ENCODE measurements around the gene NTN5.
A peak's percentile ranks its signal among the peaks of the same experiment; 100 is the strongest.

Gene NTN5

DNA sequence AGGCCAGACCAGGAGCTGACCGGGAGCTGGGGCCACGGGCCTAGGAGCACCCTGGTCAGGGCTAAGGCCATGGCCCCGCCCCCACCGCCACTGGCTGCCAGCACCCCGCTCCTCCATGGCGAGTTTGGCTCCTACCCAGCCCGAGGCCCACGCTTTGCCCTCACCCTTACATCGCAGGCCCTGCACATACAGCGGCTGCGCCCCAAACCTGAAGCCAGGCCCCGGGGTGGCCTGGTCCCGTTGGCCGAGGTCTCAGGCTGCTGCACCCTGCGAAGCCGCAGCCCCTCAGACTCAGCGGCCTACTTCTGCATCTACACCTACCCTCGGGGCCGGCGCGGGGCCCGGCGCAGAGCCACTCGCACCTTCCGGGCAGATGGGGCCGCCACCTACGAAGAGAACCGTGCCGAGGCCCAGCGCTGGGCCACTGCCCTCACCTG, 46.9 kb downstream of the NTN5 start:
- Histone ChIP-seq H3K4me1 (ENCODE audit: insufficient read depth, insufficient read length) (peaks cover under 1% of the 10 kb centered on the region), H3K36me3 (ENCODE audit: insufficient read depth, insufficient read length, low read length) (peaks cover 15% of the 10 kb centered on the region), H3K9me3 (ENCODE audit: insufficient read depth, low read length) (no peaks in the 10 kb centered on the region), H3K9ac (ENCODE audit: insufficient read length, low read depth) (peak overlapping the region; percentile 33), H3K4me3 (ENCODE audit: insufficient read length, low read depth) (no peak overlapping the region), H3K27me3 (ENCODE audit: insufficient read depth, insufficient read length) (no peaks in the 10 kb centered on the region)
- DNase-seq (ENCODE audit: low read depth, low spot score), result no peak
- TF ChIP-seq ZNF274 (IDR thresholded peaks at IDR 0.05; ENCODE audit: low read depth, low read length) (no peak), SUZ12 (IDR thresholded peaks at IDR 0.05; ENCODE audit: extremely low read depth, insufficient read depth, insufficient read length) (no peak), YY1 (IDR thresholded peaks at IDR 0.05; ENCODE audit: insufficient read depth, insufficient read length) (no peak)

DNA sequence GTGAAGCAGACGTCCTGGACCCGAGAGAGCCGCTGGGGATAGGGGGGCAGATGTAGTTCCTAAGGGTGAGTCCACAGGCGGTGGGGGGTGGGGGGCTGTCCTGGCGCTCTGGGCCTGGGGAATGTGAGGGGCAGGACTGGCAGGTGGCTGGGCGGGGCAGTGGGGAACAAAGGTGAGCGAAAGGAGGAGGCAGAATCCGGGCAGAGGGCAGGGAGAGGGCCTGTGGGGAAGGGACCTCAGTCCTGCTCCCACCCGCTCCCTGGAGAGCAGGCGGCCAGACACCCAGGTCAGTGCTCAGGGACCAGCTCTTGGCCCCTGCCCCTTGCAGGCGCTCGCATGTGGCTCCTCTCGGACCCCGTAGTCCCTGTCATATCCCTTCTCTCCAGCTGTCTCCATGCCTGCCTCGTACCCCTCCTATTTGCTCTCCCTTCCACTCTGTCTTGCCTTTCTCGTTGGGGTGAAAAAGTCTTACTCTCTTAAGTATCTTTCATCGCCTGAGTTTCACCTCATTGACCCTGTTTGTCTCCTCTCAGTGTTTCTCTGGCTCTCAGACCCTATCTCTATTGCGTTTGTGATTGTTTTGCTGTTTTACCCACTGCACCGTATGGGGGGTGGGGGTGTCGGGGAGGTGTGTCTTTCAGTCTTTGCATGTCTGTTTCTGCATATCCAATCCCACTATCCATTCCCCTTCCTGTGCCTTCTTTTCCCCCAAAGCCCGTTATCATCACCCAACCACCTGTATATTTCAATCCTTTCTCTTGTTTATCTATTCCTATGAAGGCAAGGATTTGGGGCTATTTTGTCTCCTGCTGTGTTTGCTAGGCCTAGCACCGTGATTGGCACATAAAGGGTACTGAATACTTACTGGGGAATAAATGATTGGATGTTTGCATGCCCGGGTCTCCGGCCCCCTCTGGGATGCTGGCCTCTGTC, 47.8 kb downstream of the NTN5 start:
- peak overlapping the region; percentile 67 for H3K4me3 ChIP-seq (ENCODE audit: insufficient read length, low read depth)
- H3K9ac ChIP-seq (ENCODE audit: insufficient read length, low read depth), result peak overlapping the region; percentile 84
- no peaks in the 10 kb centered on the region for H3K9me3 ChIP-seq (ENCODE audit: insufficient read depth, low read length)
- no peaks in the 10 kb centered on the region for H3K4me1 ChIP-seq (ENCODE audit: insufficient read depth, insufficient read length)
- peaks cover 17% of the 10 kb centered on the region for H3K36me3 ChIP-seq (ENCODE audit: insufficient read depth, insufficient read length, low read length)
- DNase-seq (ENCODE audit: low read depth, low spot score), result no peak
- TF ChIP-seq YY1 (IDR thresholded peaks at IDR 0.05; ENCODE audit: insufficient read depth, insufficient read length), result no peak
- TF ChIP-seq ZNF274 (IDR thresholded peaks at IDR 0.05; ENCODE audit: low read depth, low read length), result no peak
- no peak for TF ChIP-seq SUZ12 (IDR thresholded peaks at IDR 0.05; ENCODE audit: extremely low read depth, insufficient read depth, insufficient read length)
- no peaks in the 10 kb centered on the region for H3K27me3 ChIP-seq (ENCODE audit: insufficient read depth, insufficient read length)

DNA sequence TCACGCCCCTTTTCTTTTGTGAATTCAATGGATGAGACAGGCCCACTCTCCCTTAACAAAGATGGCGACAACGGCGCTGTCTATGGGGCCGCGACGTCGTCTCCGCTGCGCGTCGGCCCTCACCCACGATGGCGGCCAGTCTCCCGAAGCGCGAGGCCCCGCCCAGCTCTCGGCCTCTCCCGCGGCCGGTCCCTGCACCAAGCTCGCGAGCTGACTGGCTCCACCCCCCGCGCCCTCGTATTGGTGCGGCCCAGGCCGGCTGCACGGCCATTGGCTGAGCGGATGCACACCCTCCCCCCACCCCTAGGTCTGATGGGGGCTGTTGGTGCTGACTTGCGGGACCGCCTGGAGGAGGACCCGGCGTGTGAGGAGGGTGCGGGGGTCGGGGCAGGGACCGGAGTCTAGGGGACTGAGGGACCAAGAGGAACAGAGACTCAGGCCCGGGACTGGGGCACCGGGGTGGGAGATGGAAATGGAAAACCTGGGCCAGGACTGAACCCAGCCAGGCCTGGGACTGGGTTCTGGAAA, 48.7 kb downstream of the NTN5 start:
- Histone ChIP-seq H3K27me3 (ENCODE audit: insufficient read depth, insufficient read length) (no peaks in the 10 kb centered on the region), H3K36me3 (ENCODE audit: insufficient read depth, insufficient read length, low read length) (peaks cover 17% of the 10 kb centered on the region), H3K4me3 (ENCODE audit: insufficient read length, low read depth) (peak overlapping the region; percentile 67), H3K9me3 (ENCODE audit: insufficient read depth, low read length) (no peaks in the 10 kb centered on the region), H3K4me1 (ENCODE audit: insufficient read depth, insufficient read length) (no peaks in the 10 kb centered on the region), H3K9ac (ENCODE audit: insufficient read length, low read depth) (peak overlapping the region; percentile 84)
- TF ChIP-seq YY1 (IDR thresholded peaks at IDR 0.05; ENCODE audit: insufficient read depth, insufficient read length), result peak; percentile 97
- TF ChIP-seq SUZ12 (IDR thresholded peaks at IDR 0.05; ENCODE audit: extremely low read depth, insufficient read depth, insufficient read length), result no peak
- TF ChIP-seq ZNF274 (IDR thresholded peaks at IDR 0.05; ENCODE audit: low read depth, low read length), result no peak
- peak; percentile 94 for DNase-seq (ENCODE audit: low read depth, low spot score)

DNA sequence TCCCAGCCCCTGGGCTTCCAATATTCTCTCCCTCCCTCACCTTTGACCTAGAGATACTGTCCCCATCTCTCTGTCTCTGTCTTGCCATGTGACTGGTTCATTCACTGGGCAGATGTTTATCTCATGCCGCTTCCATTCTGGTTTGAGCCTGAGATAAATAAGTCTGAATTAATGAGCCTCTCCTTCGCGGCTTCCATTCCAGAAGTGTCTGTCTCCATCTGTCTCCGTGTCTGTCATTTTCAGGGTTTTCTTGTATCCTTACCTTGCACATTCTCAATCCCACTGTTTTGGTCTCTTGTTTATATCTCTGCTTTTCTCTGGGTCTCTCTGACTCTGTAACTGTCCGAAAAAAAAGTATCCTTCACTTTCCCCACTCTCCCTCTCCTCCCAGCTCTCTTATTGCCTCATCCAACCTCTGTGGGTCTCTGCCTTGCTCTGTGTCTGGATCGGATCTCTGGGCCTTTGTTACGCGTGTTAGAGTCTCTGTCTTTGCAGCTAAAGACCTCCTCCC, 49.2 kb downstream of the NTN5 start:
- no peaks in the 10 kb centered on the region for H3K4me1 ChIP-seq (ENCODE audit: insufficient read depth, insufficient read length)
- no peak for DNase-seq (ENCODE audit: low read depth, low spot score)
- peaks cover 17% of the 10 kb centered on the region for H3K36me3 ChIP-seq (ENCODE audit: insufficient read depth, insufficient read length, low read length)
- no peaks in the 10 kb centered on the region for H3K9me3 ChIP-seq (ENCODE audit: insufficient read depth, low read length)
- H3K4me3 ChIP-seq (ENCODE audit: insufficient read length, low read depth), result peak overlapping the region; percentile 10
- H3K9ac ChIP-seq (ENCODE audit: insufficient read length, low read depth), result peak overlapping the region; percentile 15
- TF ChIP-seq SUZ12 (IDR thresholded peaks at IDR 0.05; ENCODE audit: extremely low read depth, insufficient read depth, insufficient read length), result no peak
- TF ChIP-seq ZNF274 (IDR thresholded peaks at IDR 0.05; ENCODE audit: low read depth, low read length), result no peak
- no peak for TF ChIP-seq YY1 (IDR thresholded peaks at IDR 0.05; ENCODE audit: insufficient read depth, insufficient read length)
- H3K27me3 ChIP-seq (ENCODE audit: insufficient read depth, insufficient read length), result no peaks in the 10 kb centered on the region

DNA sequence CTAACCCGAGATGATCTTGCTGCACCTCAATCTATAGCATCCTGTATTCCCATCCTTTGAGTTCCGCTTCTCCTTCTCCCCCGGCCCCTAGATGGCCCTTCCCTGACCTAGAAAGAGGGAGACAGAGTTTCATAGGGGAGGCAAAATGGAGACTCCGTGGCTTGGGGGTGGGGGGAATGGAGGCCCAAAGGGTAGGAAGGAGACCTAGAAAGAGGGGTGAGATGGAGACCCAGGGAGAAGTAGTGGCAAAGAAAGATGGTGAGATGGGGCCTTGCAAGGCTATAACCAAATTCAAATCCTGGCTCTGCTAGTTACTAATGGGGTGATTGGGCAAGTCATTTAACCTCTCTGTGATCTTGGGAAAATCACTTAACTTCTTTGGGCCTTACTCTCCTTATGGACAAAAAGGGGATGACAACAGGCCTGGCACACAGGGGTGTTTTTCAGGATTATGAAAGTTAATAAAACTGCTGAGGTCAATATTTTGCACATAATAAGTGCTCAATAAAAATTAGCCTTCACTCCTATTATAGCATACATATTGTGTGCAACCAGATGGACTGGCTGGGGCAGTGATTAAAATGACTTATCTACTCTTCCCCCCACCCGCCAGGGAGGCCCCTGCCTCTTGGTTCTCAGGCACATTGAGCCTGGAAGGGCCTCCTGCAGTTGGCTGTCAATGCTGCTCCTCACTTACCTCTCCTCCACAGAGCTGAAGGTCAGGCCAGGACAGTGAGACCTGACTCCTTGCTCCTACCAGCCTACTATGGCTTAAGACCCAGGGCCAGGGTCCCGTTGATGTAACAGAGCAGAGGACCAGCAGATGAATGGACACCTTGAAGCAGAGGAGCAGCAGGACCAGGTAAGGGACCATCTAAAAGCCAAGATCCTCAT, 52.9 kb downstream of the NTN5 start:
- Histone ChIP-seq H3K4me3 (ENCODE audit: insufficient read length, low read depth) (peak overlapping the region; percentile 96), H3K9me3 (ENCODE audit: insufficient read depth, low read length) (no peaks in the 10 kb centered on the region), H3K27me3 (ENCODE audit: insufficient read depth, insufficient read length) (no peaks in the 10 kb centered on the region), H3K4me1 (ENCODE audit: insufficient read depth, insufficient read length) (peaks cover 23% of the 10 kb centered on the region), H3K36me3 (ENCODE audit: insufficient read depth, insufficient read length, low read length) (peaks cover 42% of the 10 kb centered on the region), H3K9ac (ENCODE audit: insufficient read length, low read depth) (peak overlapping the region; percentile 76)
- TF ChIP-seq YY1 (IDR thresholded peaks at IDR 0.05; ENCODE audit: insufficient read depth, insufficient read length) (no peak), SUZ12 (IDR thresholded peaks at IDR 0.05; ENCODE audit: extremely low read depth, insufficient read depth, insufficient read length) (no peak), ZNF274 (IDR thresholded peaks at IDR 0.05; ENCODE audit: low read depth, low read length) (no peak)
- DNase-seq (ENCODE audit: low read depth, low spot score), result no peak

DNA sequence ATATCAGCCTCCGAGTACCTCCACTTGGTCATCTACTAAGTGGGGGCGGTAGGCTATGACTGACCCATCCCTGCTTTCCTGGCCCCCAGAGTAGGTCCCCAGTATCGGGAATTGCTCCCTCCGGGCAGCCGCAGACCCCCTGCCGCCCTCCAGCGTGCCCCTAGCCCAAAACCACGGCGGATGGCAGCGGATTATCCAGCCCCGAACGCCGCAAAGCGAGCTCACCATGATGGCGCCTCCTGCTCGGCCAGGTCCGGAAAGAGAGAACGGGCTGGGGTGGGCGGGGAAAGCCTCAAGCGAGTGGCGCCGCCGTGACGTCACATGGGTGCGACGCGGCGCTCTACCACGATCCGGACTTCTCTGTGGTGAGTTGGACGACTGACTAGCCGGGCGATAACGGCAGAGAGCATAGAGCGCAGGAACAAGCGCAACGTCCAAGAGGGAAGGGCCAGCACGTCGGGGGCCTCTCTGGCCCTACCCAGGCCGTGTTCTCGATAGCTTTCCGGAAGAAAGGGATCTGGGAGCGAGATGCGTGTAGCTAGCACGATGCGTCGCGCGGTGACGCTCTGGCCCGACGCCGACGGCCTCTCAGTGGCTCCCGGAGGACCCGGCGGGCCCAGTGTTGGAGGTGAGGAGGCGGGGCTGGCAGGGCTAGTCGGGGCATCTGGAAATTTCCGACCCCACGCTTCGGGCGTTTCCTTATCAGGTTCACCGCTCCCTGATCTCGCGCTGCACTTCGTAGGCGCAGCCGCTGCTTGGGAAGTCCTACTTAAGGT, 53.7 kb downstream of the NTN5 start, which contains the start of the genes RPL18 and SPHK2:
TSS of gene RPL18 (minus strand) at position 263 of the 776 bp plus-strand sequence. CDS start at position 228, 35 bp downstream.
TSS of gene SPHK2 (plus strand) at position 591 of the 776 bp plus-strand sequence. CDS start 1,009 bp downstream, outside the sequence.
- DNase-seq (ENCODE audit: low read depth, low spot score), result peak; percentile 92
- Histone ChIP-seq H3K9me3 (ENCODE audit: insufficient read depth, low read length) (no peaks in the 10 kb centered on the region), H3K4me3 (ENCODE audit: insufficient read length, low read depth) (peak within 1 kb of the TSS; percentile 96), H3K9ac (ENCODE audit: insufficient read length, low read depth) (peak within 1 kb of the TSS; percentile 96), H3K27me3 (ENCODE audit: insufficient read depth, insufficient read length) (no peaks in the 10 kb centered on the region), H3K36me3 (ENCODE audit: insufficient read depth, insufficient read length, low read length) (peaks cover 48% of the 10 kb centered on the region), H3K4me1 (ENCODE audit: insufficient read depth, insufficient read length) (peaks cover 23% of the 10 kb centered on the region)
- no peak for TF ChIP-seq ZNF274 (IDR thresholded peaks at IDR 0.05; ENCODE audit: low read depth, low read length)
- peak; percentile 14 for TF ChIP-seq YY1 (IDR thresholded peaks at IDR 0.05; ENCODE audit: insufficient read depth, insufficient read length)
- TF ChIP-seq SUZ12 (IDR thresholded peaks at IDR 0.05; ENCODE audit: extremely low read depth, insufficient read depth, insufficient read length), result no peak

Measured in NT2/D1 (cell line).